Breast epithelium (tissue), 4 donors: ENCODE measurements around the gene OAF. TPM values are rescaled to one million over a fixed set of nuclear protein-coding genes. Genes with fewer than 3 reads are reported as not detected.

Source experiments
- DNase-seq, 2 donors: peaks; one replicate each; pipeline ENCODE4 v3.0.0-alpha.2; 2019; ENCODE audit warnings: low spot score in 2 of 2
- H3K27ac ChIP-seq, 2 donors: fragments of 200-600 bp; sonication (generic) in 1 of 2; one replicate each; pipeline ENCODE4 v1.5.1; 2016 to 2019; ENCODE audit warnings: mild to moderate bottlenecking in 1 of 2
- H3K27me3 ChIP-seq, 2 donors: fragments of 200-600 bp; sonication (generic) in 1 of 2; one replicate each; pipeline versions ENCODE4 v1.5.1 to v1.6.0; 2017 to 2019; ENCODE audit warnings: control low read depth in 1 of 2, mild to moderate bottlenecking in 1 of 2
- H3K36me3 ChIP-seq: fragments of 200-600 bp; one replicate; pipeline ENCODE4 v1.5.1; 2019
- H3K4me1 ChIP-seq, 2 donors: fragments of 200-600 bp; sonication (generic); one replicate each; pipeline ENCODE4 v1.5.1; 2016 to 2019; ENCODE audit warnings: control low read depth in 1 of 2
- H3K4me3 ChIP-seq, 3 donors: fragments of 200-600 bp; sonication (generic); 1 replicate in 2 of 3; 2 replicates in 1 of 3; pipeline ENCODE4 v1.5.1; 2016 to 2019; ENCODE audit warnings: mild to moderate bottlenecking in 3 of 3, moderate library complexity in 2 of 3
- H3K9me3 ChIP-seq, 2 donors: fragments of 200-600 bp; sonication (generic) in 1 of 2; one replicate each; pipeline ENCODE4 v1.5.1; 2016 to 2019; ENCODE audit warnings: control low read depth in 1 of 2
- CTCF ChIP-seq, 3 donors: fragments of 450-650 bp; IDR thresholded peaks; one replicate each; pipeline ENCODE4 v1.5.1; 2016 to 2017; ENCODE audit warnings: antibody characterized with exemption in 3 of 3, mild to moderate bottlenecking in 3 of 3, moderate library complexity in 3 of 3
- POLR2A ChIP-seq: fragments of 450-650 bp; IDR thresholded peaks from one replicate; pipeline ENCODE4 v1.6.1; 2016; ENCODE audit warnings: antibody characterized with exemption, mild to moderate bottlenecking, moderate library complexity
- POLR2AphosphoS5 ChIP-seq, 3 donors: sonication (generic); formaldehyde crosslinking; IDR thresholded peaks; one replicate each; pipeline ENCODE4 v1.6.1; 2017; ENCODE audit warnings: antibody characterized with exemption in 3 of 3
- intact Hi-C: fragments of 100-400 bp; cut with DNase I; formaldehyde crosslinking; loops from one replicate; pipeline ENCODE4 v1.15.1; 2023; ENCODE audit warnings: low total_unique reads
- total RNA-seq, 3 donors: library from RNA; depleted of rRNA; stranded (reverse); fragments of >200 nt; gene quantifications; one replicate each; pipeline ENCODE4 v1.1.0, GENCODE V29; 2016

Gene OAF
- total RNA-seq, 3 donors from 2014 or later = 19.8 to 35.1 (median 33.3) TPM

- no peaks in the 10 kb centered on the region for H3K4me1 ChIP-seq
- H3K9me3 ChIP-seq = no peaks in the 10 kb centered on the region
- no peak overlapping the region for H3K4me3 ChIP-seq
- intact Hi-C loops = no loop called here
- DNase-seq = no peak
- H3K36me3 ChIP-seq = no peaks in the 10 kb centered on the region
- H3K27me3 ChIP-seq = no peaks in the 10 kb centered on the region
- H3K27ac ChIP-seq = peak overlapping the region in 1 of 2 donors; percentile 43
- TF ChIP-seq POLR2A (no peak), POLR2AphosphoS5 (IDR thresholded peaks at IDR 0.05) (no peak), CTCF (IDR thresholded peaks at IDR 0.05) (no peak)
Measured at GRCh38 chr11:120198403-120198786, 12.4 kb upstream of the OAF start.

DNA sequence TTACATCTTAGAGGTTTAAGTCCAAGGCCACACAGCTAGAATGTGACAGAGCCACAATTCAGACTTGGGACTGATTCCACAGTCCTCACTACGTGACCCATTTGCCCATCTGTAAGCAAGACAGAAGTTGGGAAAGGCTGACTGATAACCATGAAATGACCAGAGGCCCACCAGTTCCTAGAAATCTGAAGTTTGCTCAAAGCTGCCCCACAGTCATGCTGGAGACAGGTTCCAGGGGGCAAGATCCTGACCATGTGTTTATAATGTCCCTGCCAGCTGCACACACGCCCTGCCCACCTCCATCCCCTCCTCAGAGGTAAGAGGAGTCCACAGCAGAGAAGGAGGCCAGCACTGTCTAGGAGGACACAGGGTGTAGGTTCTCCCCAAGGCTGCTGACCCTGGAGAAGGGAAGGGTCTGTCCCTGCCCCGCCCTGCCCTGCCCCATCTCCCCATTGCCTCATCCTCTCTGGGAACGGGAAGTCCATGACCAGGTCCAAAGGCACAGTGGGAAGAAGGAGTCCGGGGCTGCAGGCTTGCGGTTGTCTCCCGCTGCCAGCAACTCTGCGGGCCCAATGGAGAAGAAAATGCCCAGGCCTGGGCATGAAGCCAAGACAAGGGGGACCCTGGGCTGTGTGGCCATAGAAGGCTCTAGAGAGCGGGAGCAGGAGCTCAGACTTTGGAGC, 11.9 kb upstream of the OAF start:
- no peaks in the 10 kb centered on the region for H3K4me1 ChIP-seq
- DNase-seq = no peak
- H3K9me3 ChIP-seq = no peaks in the 10 kb centered on the region
- no peak overlapping the region for H3K27ac ChIP-seq
- H3K4me3 ChIP-seq = no peak overlapping the region
- no peaks in the 10 kb centered on the region for H3K36me3 ChIP-seq
- H3K27me3 ChIP-seq = no peaks in the 10 kb centered on the region
- TF ChIP-seq CTCF (IDR thresholded peaks at IDR 0.05) (no peak), POLR2A (no peak), POLR2AphosphoS5 (IDR thresholded peaks at IDR 0.05) (no peak)
- intact Hi-C loops = no loop called here

GRCh38 chr11:120199613-120200012, 11.2 kb upstream of the OAF start:
- no peak overlapping the region for H3K27ac ChIP-seq
- H3K36me3 ChIP-seq = no peaks in the 10 kb centered on the region
- no peaks in the 10 kb centered on the region for H3K27me3 ChIP-seq
- no peak for DNase-seq
- H3K4me1 ChIP-seq = no peaks in the 10 kb centered on the region
- intact Hi-C loops = no loop called here
- H3K9me3 ChIP-seq = no peaks in the 10 kb centered on the region
- TF ChIP-seq POLR2AphosphoS5 (IDR thresholded peaks at IDR 0.05) (no peak), CTCF (IDR thresholded peaks at IDR 0.05) (no peak)
- no peak overlapping the region for H3K4me3 ChIP-seq

DNA sequence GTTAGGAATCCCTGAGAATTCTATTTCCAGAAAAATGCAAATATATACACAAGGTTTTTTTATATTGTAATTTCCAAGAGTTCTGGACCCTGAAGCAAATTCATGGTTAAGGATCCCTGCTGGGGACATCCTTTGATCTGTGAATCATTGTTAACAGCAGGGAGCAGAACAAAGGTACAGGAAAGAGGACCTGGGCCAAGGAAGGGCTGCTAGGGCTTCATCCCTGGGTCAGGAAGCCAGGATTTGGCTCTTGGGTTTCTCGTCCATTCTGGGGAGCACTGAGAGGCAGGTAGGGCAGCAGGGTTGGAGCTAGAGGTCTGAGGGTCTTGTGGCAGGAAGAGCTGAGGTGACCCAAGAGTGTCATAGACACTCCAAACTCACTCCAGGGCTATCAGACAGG, 10.2 kb upstream of the OAF start:
- intact Hi-C loops = no loop called here
- DNase-seq = no peak
- Histone ChIP-seq H3K27ac (no peak overlapping the region), H3K4me1 (no peaks in the 10 kb centered on the region), H3K27me3 (no peaks in the 10 kb centered on the region), H3K4me3 (no peak overlapping the region), H3K9me3 (no peaks in the 10 kb centered on the region), H3K36me3 (no peaks in the 10 kb centered on the region)
- TF ChIP-seq CTCF (IDR thresholded peaks at IDR 0.05) (no peak), POLR2AphosphoS5 (IDR thresholded peaks at IDR 0.05) (no peak), POLR2A (no peak)

DNA sequence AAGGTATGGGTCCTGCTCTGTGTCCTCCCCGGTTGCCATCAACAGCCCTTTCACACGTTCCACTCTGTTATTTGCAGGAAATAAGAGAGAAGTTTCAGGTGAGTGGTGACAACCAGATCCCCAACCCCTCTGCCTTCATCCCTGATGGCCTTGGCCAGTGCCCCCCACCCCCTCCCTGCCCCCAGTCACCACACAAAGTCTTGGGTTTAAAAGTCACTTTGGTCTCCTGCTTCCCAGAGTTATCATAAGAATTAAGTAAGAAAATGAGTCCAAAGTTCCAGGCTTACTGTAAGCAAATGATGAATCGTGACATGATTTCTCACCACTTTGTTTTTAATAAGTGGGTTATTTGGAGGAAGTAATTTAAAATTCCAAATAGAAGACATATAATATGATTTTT, 9.2 kb upstream of the OAF start:
- no peaks in the 10 kb centered on the region for H3K9me3 ChIP-seq
- H3K4me1 ChIP-seq = no peaks in the 10 kb centered on the region
- TF ChIP-seq POLR2AphosphoS5 (IDR thresholded peaks at IDR 0.05) (no peak), CTCF (IDR thresholded peaks at IDR 0.05) (no peak), POLR2A (no peak)
- H3K36me3 ChIP-seq = no peaks in the 10 kb centered on the region
- no peak for DNase-seq
- intact Hi-C loops = loop anchor here (2.0 kb wide), 1 partner anchor 49 kb away; no protein-coding TSS in a partner anchor
- no peak overlapping the region for H3K4me3 ChIP-seq
- H3K27me3 ChIP-seq = no peaks in the 10 kb centered on the region
- no peak overlapping the region for H3K27ac ChIP-seq
